Right atrium auricular region (tissue), 2 donors: ENCODE results near the gene MAK. TPM values are rescaled to one million over a fixed set of nuclear protein-coding genes. Genes with fewer than 3 reads are reported as not detected.
A peak's percentile ranks its signal among the peaks of the same experiment; 100 is the strongest.

Source experiments
- DNase-seq: peaks from one replicate; pipeline ENCODE4 v3.0.0-alpha.2; 2019; ENCODE audit warnings: low spot score
- H3K27ac ChIP-seq, 2 donors: fragments of 200-600 bp; sonication (generic); 1 replicate in 1 of 2; 2 replicates in 1 of 2; pipeline ENCODE4 v1.5.1; 2016 to 2019
- H3K27me3 ChIP-seq, 2 donors: fragments of 200-600 bp; sonication (generic); one replicate each; pipeline versions ENCODE4 v1.5.1 to v1.6.0; 2017 to 2019
- H3K36me3 ChIP-seq: fragments of 200-600 bp; sonication (generic); one replicate; pipeline ENCODE4 v1.5.1; 2016
- H3K4me1 ChIP-seq, 2 donors: fragments of 200-600 bp; sonication (generic); one replicate each; pipeline versions ENCODE4 v1.5.1 to v1.6.0; 2017 to 2019
- H3K4me3 ChIP-seq, 2 donors: fragments of 200-600 bp; sonication (generic); 1 replicate in 1 of 2; 2 replicates in 1 of 2; pipeline ENCODE4 v1.5.1; 2017 to 2019; ENCODE audit warnings: mild to moderate bottlenecking in 1 of 2, moderate library complexity in 1 of 2
- H3K9me3 ChIP-seq, 2 donors: fragments of 200-600 bp; sonication (generic); one replicate each; pipeline ENCODE4 v1.5.1; 2019
- total RNA-seq, 2 donors: library from RNA; depleted of rRNA; stranded (reverse); fragments of >200 nt; gene quantifications; one replicate each; pipeline ENCODE4 v1.1.0, GENCODE V29; 2016
- TF ChIP-seq, protein P1 (sequence below), 2 donors: fragments of 200-600 bp; sonication (generic); IDR thresholded peaks; one replicate each; pipeline ENCODE4 v1.5.1; 2019; ENCODE audit warnings: antibody characterized with exemption in 2 of 2

MAK gene
- total RNA-seq, 2 donors from 2014 or later: 0.16 TPM; not detected in 1

GRCh38 chr6:10847684-10848083, 9.3 kb upstream of the MAK start:
- Histone ChIP-seq H3K27ac (no peak overlapping the region), H3K27me3 (no peaks in the 10 kb centered on the region), H3K4me1 (no peaks in the 10 kb centered on the region), H3K9me3 (no peaks in the 10 kb centered on the region), H3K4me3 (no peak overlapping the region), H3K36me3 (no peaks in the 10 kb centered on the region)
- TF ChIP-seq, protein P1, sequence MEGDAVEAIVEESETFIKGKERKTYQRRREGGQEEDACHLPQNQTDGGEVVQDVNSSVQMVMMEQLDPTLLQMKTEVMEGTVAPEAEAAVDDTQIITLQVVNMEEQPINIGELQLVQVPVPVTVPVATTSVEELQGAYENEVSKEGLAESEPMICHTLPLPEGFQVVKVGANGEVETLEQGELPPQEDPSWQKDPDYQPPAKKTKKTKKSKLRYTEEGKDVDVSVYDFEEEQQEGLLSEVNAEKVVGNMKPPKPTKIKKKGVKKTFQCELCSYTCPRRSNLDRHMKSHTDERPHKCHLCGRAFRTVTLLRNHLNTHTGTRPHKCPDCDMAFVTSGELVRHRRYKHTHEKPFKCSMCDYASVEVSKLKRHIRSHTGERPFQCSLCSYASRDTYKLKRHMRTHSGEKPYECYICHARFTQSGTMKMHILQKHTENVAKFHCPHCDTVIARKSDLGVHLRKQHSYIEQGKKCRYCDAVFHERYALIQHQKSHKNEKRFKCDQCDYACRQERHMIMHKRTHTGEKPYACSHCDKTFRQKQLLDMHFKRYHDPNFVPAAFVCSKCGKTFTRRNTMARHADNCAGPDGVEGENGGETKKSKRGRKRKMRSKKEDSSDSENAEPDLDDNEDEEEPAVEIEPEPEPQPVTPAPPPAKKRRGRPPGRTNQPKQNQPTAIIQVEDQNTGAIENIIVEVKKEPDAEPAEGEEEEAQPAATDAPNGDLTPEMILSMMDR (IDR thresholded peaks at IDR 0.05): no peak
- no peak for DNase-seq

- H3K4me1 ChIP-seq: no peaks in the 10 kb centered on the region
- TF ChIP-seq, protein P1 (IDR thresholded peaks at IDR 0.05): no peak
- H3K9me3 ChIP-seq: no peaks in the 10 kb centered on the region
- no peak overlapping the region for H3K4me3 ChIP-seq
- DNase-seq: no peak
- H3K36me3 ChIP-seq: no peaks in the 10 kb centered on the region
- no peaks in the 10 kb centered on the region for H3K27me3 ChIP-seq
- no peak overlapping the region for H3K27ac ChIP-seq
Observed at GRCh38 chr6:10843554-10843953, 5.2 kb upstream of the MAK start.

- TF ChIP-seq, protein P1 (IDR thresholded peaks at IDR 0.05): no peak
- Histone ChIP-seq H3K9me3 (no peaks in the 10 kb centered on the region), H3K36me3 (no peaks in the 10 kb centered on the region), H3K27me3 (no peaks in the 10 kb centered on the region), H3K27ac (no peak overlapping the region), H3K4me1 (peaks cover 0 to 15% of the 10 kb centered on the region in 2 donors), H3K4me3 (peak overlapping the region; percentile 49 to 73)
- DNase-seq: no peak
Observed at GRCh38 chr6:10838794-10839333, 525 bp upstream of the MAK start.

DNA sequence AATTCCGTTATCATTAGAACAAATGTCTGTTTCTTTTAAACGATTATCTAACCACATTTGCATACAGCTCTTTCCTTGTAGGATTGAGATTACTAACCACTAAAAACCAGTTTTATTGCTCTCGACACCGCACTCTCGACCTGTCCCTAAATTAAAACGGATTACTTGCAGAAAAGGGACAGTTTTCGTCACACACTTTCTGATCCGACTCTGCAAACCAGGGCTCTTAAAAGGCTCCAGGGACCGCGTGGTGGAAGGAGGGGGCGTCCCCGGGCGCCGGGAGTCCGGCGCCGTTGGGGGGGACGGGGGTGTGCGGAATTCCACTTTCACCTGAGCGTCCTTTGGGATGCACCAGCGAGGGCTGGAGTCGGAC, 731 bp downstream of the MAK start:
- TF ChIP-seq, protein P1 (IDR thresholded peaks at IDR 0.05): no peak
- Histone ChIP-seq H3K9me3 (no peaks in the 10 kb centered on the region), H3K27ac (peak overlapping the region in 1 of 2 donors; percentile 28), H3K27me3 (no peaks in the 10 kb centered on the region), H3K4me1 (peaks cover 0 to 15% of the 10 kb centered on the region in 2 donors), H3K4me3 (peak overlapping the region; percentile 49 to 73), H3K36me3 (no peaks in the 10 kb centered on the region)
- no peak for DNase-seq

- Histone ChIP-seq H3K4me3 (peak overlapping the region; percentile 49 to 73), H3K36me3 (no peaks in the 10 kb centered on the region), H3K27ac (no peak overlapping the region), H3K9me3 (no peaks in the 10 kb centered on the region), H3K27me3 (no peaks in the 10 kb centered on the region), H3K4me1 (peaks cover 0 to 15% of the 10 kb centered on the region in 2 donors)
- no peak for DNase-seq
- TF ChIP-seq, protein P1 (IDR thresholded peaks at IDR 0.05): no peak
Observed at GRCh38 chr6:10837009-10837621, 1.2 kb downstream of the MAK start.

DNA sequence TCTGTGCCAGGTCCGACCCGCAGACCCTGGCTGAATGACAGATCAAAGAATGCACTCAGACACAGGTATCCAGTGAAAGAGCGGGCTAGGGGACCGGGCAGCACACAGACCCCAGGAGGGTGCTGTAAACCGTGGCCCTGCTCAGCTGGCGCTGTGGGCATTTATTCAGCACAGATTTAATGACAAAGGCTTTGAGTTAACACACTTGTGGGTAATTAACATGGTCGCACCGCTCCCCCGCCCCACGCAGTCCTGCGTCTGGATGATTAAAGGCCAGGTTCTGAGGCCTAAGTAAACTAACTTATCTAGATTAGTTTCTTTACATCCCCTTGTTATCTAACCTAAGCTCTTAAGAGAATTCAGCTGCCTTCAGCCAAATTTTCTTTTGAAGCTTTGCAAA, 3.5 kb downstream of the MAK start:
- TF ChIP-seq, protein P1 (IDR thresholded peaks at IDR 0.05): no peak
- Histone ChIP-seq H3K4me1 (peaks cover 0 to 15% of the 10 kb centered on the region in 2 donors), H3K36me3 (no peaks in the 10 kb centered on the region), H3K27ac (no peak overlapping the region), H3K27me3 (no peaks in the 10 kb centered on the region), H3K9me3 (no peaks in the 10 kb centered on the region), H3K4me3 (no peak overlapping the region)
- DNase-seq: no peak
